Effector CD8-positive, alpha-beta T cell (primary cell): ENCODE results near the gene RHD.
"Not testable (repeated sequence)": the region's sequence is repeated elsewhere in the genome, so short reads cannot be mapped to it uniquely, and the experiment has no call there.

Source experiments
- DNase-seq: peaks from one replicate; lab custom pipeline; 2025; lab: John Stamatoyannopoulos, UW

Gene RHD

DNA sequence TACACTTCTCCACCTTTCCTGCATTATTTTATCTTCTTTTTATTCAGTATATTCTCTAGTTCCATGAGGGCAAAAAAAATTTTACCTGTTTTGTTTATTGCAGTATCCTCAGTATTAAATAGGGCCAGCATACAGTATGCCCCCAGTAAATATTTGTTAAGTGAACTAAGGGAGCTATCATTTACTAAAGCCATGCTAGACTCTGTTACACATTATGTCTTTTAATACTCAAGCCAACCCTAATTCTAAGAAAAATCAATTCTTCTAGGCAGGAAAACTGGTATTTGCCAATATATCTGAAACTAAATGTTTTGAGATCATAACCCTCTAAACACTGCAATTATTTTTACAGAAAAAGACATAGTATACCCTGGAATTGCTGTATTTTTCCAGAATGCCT, 84.1 kb downstream of the RHD start:
- no peak for DNase-seq

DNA sequence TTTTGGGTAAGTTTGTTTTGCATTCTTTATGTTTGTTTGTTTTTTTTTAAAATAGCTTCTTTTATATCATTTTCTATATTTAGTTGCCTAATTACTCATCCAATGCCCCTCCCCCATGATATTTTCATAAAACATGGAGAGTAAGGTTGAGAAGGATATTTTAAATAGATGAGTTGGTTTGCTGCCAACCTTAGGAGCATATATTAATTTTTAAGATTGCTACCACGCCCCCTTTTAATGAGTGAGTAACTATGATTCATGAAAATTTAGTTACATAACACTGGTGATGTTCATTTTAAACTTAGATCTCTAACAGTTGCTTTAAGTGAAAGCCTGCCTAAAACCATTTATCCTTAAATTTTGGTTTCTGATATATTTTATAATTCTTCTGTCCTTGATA, 84.5 kb downstream of the RHD start:
- DNase-seq, result no peak

DNA sequence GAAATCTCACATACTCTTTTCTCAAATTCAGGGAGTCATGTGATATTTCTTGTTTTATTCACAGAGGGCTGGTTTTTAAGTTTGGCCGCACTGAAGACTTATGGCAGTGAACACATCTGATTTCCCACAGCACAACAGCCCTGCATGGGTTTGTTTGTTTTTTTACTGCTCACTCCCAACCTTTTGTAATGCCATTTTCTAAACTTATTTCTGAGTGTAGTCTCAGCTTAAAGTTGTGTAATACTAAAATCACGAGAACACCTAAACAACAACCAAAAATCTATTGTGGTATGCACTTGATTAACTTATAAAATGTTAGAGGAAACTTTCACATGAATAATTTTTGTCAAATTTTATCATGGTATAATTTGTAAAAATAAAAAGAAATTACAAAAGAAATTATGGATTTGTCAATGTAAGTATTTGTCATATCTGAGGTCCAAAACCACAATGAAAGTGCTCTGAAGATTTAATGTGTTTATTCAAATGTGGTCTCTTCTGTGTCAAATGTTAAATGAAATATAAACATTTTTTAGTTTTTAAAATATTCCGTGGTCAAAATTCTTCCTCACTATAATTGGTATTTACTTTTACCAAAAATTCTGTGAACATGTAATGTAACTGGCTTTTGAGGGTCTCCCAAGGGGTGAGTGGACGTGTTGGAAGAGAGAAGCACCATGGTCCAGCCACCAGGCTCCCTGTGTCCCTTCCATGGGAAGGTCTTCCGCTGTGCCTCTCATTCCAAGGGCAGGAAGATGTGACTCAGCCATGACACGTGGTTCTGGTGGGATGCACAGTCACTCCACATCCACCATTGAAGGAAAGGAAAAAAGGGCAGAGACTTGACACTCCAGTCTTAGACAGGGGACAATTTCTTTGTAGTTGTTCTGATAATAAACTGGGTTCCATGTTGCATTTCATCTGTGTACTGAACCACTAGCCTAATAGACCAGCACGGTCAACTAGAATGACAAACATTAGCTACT, 88.6 kb downstream of the RHD start:
- DNase-seq, result no peak

DNA sequence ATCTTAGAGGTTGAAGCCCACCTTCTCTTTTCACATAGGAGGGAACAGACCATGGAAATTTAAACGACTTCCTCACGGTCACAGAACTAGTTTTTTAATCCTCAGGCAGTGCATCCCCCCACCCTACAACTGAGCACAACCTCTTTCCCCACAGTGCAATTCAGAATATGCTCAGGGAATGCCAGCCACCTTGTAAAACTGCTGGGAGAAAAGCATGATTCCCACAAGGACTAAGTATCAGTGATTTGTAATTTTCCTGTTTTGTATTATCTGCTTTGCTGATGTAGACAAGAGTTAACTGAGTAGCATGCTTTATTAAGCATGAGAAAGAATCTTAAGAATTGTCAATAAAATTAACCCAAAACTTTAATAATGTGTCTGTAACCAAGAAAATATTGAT, 89.6 kb downstream of the RHD start:
- DNase-seq, result no peak

DNA sequence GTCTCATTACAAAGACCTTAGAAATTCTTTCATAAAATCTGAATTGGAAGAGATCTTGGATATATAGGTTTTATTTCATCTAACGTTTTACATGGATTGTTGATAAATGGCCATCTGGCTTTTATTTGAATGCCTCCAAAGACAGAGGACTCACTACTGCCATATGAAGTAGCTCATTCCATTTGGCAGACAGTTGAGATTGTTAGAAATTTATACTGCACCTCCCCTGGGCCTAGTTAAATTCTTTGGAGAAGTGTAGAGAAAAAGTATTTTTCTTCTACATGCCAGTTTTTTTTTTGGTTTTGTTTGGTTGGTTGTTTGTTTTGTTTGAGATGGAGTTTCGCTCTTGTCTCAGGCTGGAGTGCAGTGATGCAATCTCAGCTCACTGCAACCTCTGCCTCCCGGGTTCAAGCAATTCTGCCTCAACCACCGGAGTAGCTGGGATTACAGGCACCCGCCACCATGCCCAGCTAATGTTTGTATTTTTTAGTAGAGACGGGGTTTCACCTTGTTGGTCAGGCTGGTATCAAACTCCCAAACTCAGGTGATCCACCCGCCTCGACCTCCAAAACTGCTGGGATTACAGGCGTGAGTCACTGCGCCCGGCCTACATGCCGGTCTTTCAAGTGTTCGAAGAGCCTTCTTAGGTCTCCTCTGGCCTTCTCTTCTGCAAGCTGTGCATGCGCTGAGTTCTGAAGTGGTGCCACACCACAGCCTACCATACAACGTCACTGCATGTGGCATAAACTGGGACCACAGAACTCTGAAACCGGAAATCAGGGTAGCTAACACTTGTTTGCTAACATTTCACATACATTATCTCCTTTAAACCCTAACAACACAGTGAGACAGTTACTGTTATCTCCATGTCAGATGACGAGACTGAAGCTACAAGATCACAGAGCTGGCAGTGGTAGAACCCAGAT, 90.6 kb downstream of the RHD start:
- not testable (repeated sequence) for DNase-seq

DNA sequence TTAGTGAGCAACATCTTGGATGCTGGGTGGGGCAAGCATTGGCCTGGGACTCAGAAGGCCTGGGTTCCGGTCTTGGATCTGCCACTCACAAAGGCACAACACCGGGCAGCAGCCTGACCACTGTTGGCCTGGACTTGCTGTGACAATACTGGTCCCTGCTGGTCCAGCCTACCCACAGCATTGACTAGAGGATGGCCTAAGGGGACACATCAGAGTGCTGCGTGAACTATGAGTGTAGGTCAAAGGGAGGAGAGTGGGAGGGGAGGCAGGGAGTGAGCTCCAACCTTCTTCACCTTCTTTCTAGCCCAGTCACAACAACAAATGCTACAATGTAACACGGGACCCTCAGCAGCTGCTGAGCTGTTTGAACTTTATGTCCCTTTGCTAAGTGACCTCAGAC, 96.9 kb downstream of the RHD start:
- no peak for DNase-seq

DNA sequence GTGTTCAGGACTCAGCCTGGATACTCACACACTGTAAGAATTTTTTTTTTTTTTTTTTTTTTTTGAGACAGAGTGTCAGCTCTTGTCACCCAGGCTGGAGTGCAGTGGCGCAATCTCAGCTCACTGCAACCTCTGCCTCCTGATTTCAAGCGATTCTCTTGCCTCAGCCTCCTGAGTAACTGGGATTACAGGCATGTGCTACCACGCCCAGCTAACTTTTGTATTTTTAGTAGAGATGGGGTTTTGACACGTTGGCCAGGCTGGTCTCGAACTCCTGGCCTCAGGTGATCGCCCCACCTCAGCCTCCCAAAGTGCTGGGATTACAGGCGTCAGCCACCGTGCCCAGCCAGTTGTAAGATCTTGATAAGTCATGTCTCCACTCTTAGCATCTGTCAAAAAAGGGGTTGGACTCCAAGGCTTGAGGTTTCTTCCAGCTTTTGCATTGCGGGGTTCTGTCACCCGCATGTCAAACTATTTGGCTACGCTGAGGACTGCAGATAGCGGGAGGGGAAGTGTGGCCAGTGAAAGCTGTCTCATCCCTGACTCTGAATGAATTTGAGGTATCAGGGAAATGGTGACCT, 97.5 kb downstream of the RHD start:
- not testable (repeated sequence) for DNase-seq

DNA sequence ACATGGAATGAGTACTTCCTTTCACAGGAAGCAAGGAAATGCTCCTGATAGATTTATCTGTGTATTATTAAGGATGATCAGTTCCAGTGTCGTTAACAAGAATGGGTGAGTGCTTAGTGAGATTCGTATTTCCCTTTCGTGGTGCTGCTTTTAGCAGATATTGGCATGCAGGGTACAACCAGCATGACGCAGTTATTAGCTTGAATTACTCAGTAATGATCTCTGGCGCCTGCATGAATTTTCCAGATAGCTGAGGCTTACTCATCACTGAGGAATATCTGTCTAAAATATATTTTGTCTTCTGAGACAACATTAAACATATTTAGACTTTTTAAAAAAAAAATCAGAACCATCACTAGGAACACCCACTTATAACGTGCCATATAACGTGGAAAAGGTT, 99.4 kb downstream of the RHD start:
- not testable (repeated sequence) for DNase-seq

DNA sequence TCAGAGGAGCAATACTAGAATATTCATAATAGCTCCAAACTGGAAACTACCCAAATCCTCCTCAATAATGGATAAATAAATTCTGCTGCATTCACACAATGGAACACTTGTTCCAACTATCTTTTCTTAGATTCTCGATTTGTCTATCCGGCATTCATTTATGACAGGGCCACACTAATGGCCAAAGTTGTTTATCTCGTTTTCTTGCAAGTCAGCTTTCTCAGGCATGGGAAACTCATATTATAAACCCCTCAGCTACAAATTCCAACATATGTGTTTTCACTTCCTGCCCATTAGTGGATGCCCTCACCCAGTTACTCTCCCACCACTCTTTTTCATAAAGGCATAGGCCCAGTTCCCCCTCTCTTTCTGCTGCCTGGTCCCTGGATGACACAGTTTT, 106.1 kb downstream of the RHD start:
- not testable (repeated sequence) for DNase-seq
